GM13976 (cell line): ENCODE measurements around the gene TXLNA.

ENCODE experiments used
- DNase-seq: peaks from one replicate; pipeline ENCODE4 v3.0.0; 2012; ENCODE audit warnings: low spot score
- in situ Hi-C: fragments of 300-500 bp; cut with MboI; formaldehyde crosslinking; loops from one replicate; pipeline ENCODE4 v1.12.0; 2022; ENCODE audit warnings: low sequenced_read_pairs, mixed read lengths, inconsistent platforms; ENCODE audit not compliant: unreplicated experiment
- TF ChIP-seq, protein P1 (sequence below): IDR thresholded peaks from 2 replicates; pipeline ENCODE4 v1.5.1; 2012; ENCODE audit warnings: borderline replicate concordance, mild to moderate bottlenecking; ENCODE audit not compliant: insufficient read depth; ENCODE audit errors: extremely low read depth, missing control alignments, control extremely low read depth

The TXLNA gene

GRCh38 chr1:32195972-32196823 is 16.7 kb downstream of the TXLNA start:
- DNase-seq = no peak
- in situ Hi-C loops = no loop called here
- TF ChIP-seq, protein P1, sequence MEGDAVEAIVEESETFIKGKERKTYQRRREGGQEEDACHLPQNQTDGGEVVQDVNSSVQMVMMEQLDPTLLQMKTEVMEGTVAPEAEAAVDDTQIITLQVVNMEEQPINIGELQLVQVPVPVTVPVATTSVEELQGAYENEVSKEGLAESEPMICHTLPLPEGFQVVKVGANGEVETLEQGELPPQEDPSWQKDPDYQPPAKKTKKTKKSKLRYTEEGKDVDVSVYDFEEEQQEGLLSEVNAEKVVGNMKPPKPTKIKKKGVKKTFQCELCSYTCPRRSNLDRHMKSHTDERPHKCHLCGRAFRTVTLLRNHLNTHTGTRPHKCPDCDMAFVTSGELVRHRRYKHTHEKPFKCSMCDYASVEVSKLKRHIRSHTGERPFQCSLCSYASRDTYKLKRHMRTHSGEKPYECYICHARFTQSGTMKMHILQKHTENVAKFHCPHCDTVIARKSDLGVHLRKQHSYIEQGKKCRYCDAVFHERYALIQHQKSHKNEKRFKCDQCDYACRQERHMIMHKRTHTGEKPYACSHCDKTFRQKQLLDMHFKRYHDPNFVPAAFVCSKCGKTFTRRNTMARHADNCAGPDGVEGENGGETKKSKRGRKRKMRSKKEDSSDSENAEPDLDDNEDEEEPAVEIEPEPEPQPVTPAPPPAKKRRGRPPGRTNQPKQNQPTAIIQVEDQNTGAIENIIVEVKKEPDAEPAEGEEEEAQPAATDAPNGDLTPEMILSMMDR = no peak

DNA sequence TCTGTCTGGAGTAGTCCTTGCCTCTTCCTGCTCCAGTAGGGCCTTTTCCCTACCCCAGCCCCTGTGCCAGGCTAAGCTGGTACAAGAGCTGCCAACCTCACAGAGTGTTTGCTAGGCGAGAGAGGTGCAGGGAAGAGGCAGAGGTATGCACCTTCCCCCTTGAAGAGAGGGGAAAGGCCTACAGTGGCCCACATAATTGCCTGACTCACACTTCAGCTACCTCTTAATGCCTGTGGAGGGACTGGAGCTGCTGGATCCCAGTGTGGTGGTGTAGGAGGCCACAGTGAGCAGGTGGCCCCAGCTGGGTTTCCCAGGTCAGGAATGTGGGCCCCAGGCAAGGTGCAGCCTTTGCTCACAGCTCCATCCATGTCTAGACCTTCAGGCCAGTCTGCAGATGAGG is 17.6 kb downstream of the TXLNA start:
- no peak for DNase-seq
- TF ChIP-seq, protein P1 = no peak
- in situ Hi-C loops = no loop called here

GRCh38 chr1:32197837-32198236 is 18.4 kb downstream of the TXLNA start:
- in situ Hi-C loops = no loop called here
- DNase-seq = no peak
- TF ChIP-seq, protein P1 = no peak

GRCh38 chr1:32198237-32199042 is 19.0 kb downstream of the TXLNA start:
- in situ Hi-C loops = no loop called here
- DNase-seq = no peak
- TF ChIP-seq, protein P1 = no peak

GRCh38 chr1:32199043-32199716 is 19.7 kb downstream of the TXLNA start:
- DNase-seq = no peak
- TF ChIP-seq, protein P1 = no peak
- in situ Hi-C loops = no loop called here

GRCh38 chr1:32199717-32200072 is 20.2 kb downstream of the TXLNA start:
- TF ChIP-seq, protein P1 = no peak
- peak; percentile 40 for DNase-seq
- in situ Hi-C loops = no loop called here
